8988T (cell line): ENCODE results near the gene MACROD2.
"Not testable (repeated sequence)": the region's sequence is repeated elsewhere in the genome, so short reads cannot be mapped to it uniquely, and the experiment has no call there.

Source experiments
- DNase-seq: peaks from one replicate; pipeline ENCODE4 v3.0.0; 2011

MACROD2 gene

DNA sequence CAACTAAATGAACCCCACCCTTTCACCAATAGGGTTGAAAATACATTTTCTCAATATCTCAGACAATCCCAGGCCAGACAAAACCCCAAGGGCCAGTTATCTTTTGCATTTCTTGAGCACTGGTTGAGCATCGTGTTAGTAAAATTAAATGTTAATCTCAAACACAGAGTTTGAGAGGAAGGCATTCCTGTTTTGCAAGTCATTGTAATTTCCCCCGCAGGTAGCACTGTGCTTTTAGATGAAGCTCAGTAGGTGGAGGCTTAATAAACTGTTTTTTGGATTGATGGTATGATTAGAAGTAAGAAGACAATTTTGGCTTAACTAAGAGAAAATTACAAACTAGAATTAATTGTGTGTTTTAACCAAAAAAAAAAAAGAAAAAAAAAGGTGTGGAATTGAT, 1340.7 kb downstream of the MACROD2 start:
- DNase-seq: no peak

DNA sequence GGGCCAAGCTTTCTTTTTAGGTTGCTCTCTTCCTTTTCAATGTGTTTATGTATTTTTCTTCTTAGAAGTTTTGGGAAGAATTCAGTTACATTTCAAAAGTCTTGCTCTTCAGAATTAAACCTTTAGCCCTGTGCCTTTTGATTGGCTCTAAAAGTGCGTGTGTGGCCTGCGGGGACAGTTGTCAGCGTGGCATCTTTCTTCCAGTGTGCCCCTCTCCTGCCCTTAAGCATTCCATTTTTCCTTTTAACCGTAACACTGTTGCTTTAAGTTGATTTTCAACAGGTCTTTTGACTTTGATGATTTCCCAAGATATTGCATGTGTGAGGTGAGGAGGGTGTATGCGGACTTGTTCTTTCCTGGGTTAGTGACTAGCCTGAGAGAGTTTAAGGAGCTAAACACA, 1341.2 kb downstream of the MACROD2 start:
- DNase-seq: no peak

DNA sequence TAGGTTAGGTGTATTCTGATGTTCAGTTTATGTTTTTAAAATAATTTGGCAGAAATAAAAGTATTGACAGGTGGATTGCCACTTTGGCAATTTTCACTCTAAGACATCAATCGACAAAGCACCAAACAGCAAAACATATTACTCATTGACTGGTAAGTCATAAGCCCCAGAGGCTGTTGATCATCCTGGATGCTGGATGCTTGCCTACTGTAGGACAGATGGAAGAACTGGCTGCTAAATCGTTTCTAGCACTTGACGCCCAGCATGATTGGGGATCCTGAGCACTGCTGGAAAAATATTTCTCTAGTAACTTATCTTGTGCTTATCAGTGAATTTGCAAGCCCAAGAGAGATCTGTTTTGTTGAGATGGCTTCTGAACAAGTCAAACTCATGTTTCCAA, 1343.9 kb downstream of the MACROD2 start:
- no peak for DNase-seq

DNA sequence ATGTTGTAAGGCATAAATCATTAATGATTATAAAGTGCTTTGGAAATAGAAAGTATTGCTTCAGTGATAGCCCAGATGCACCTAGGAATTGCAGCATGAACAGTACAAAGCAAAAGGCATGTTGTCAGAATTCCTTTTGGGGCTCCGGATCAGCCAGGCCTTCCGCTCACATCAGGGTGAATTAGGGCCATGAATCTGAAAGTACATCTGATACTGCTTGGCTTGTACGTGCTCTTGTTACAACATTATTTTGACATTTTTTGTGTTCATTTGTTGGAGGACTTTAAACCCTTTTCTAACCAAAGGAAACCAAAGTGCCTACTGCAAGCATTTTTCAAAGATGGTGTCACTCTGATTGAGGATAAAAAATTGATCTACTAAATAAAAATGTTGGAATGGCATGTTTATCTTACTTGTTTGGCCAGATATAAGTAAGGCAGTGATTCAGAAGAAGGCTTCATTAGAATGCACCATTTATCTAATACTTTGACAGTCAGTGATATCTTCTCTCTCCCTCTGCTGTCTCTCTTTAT, 1347.7 kb downstream of the MACROD2 start:
- no peak for DNase-seq

DNA sequence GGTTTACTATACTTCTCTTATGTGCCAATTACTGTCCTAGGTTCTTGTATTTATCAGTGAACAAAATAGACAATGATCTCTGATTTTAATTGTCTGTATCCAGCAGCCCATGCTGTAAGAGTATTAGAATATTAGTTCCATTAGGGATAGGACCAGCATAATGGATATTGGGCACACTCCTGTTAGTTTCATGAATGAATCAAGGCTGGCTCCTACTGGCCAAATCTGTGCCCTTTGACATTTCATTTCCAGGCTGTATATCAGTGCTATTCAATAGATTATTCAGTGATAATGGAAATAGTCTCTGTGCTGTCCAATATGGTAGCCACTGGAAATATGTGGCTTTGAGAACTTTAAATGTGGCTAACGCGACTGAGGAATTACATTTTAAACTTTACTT, 1350.0 kb downstream of the MACROD2 start:
- DNase-seq: no peak

DNA sequence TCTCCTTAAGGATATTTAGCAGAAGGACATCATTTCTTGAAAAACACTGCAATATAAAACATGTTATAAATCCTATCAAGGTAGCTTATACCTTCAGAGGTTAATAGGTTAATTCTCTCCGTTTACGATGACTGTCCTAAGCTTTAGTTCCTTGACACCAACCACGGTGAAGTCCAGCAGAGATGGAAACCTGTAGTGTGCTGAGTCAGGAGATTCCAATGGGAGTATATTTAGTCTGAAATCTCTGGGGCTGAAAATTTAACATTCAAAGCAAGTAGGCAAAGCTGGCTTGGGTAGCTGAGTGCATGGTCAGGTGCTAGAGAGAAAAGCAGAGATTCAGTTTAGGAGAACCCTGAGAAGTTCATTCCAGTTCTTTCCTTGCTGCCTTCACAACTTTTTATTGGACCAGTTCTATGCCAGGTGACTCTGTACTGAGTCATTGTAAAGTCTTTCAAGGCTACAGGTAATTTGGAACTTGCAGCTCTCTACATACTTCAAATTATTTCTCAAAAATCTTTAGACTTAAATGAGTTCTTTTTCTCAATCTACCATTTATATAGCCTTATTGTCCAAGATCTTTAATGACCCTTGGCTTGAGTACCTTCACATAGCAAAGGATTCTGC, 1351.5 kb downstream of the MACROD2 start:
- no peak for DNase-seq

DNA sequence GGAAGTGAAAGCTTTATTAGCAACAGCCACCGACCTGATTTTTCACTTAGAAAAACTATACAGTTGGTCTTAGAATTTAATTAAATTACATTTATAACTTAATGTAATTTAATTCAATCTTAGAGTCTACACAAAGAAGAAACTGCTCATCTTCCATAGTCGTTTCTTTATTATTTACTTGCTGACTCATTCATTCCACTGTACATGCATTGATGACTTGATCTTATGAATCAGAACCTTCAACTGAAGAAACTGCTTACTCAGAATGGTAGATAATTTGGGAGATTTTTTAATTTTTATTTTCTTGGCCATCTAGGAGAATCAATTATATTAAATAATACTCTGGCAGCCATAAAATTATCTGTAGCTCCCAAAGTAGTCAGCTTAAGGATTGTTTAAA, 1363.7 kb downstream of the MACROD2 start:
- no peak for DNase-seq

DNA sequence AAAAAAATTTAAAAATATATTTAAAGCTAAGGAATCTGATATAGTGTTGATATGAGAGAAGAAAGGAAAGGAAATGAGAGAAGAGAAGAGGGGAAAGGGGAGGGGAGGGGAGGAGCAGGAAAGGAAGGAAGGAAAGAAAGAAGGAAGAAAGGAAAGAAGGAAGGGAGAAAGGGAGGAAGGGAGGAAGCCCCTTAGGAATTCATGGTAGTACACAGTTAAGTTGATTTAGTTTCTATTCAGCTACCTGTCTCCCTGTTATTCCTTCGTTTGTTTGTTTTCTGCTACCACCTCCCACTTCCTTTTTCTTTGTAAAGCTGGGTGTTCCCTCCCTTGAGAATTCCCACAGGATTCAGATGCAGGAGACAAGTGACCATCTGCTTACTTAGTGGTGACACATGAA, 1367.5 kb downstream of the MACROD2 start:
- DNase-seq: no peak

DNA sequence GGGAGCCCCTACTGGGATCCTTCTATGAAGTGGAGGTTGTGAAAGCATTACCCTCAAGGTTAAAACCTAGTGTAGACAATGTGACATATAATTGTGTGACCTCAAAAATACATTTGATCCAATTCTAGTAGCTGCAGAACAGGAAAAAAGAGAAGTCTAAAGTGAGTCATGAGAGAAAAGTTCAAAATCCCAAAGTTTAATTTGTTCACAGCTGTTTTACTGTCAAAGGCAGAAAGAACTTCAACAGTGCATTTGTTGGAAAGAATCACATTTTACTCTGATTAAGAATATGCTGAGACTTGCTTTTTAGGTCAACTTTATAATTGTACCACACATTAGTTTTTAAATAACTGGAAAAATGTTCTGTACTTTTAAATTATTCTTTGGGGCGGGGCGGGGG, 1369.5 kb downstream of the MACROD2 start:
- DNase-seq: no peak

DNA sequence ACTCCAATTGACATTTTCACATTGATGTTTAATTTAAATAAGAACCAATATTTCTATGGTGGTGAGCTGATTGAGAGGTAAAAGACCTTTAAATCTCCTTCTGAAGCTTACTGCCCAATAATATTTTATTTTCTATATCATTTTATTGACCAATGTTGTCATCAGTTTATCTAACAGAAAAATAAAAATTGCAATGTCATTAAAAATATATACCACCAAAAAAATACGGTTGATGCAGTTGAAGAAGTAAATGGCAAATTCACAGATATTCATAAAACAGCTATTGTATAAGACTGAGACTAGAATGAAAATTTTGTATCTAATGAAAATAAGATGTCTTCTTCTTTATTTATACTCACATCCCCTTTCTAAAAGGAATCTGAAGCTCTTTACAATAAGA, 1375.1 kb downstream of the MACROD2 start:
- no peak for DNase-seq

DNA sequence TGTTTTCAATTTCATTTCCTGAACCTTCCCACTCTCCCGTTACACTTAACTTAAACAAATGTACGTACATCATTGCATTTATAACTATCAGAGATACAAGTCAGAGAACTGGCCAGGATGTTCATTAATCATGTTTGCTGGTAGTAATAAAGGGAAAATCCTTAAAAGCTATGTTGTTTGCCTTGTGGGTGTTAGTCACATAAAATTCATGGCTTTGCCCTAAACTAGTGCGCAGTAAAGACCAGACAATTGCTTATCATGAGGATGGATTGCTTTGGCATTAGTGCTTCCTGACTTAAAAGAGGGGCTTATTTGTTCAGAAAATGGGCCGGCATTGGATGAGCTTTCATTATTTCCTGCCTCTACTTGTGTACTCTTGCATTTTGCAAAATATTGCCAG, 1379.4 kb downstream of the MACROD2 start:
- DNase-seq: no peak

DNA sequence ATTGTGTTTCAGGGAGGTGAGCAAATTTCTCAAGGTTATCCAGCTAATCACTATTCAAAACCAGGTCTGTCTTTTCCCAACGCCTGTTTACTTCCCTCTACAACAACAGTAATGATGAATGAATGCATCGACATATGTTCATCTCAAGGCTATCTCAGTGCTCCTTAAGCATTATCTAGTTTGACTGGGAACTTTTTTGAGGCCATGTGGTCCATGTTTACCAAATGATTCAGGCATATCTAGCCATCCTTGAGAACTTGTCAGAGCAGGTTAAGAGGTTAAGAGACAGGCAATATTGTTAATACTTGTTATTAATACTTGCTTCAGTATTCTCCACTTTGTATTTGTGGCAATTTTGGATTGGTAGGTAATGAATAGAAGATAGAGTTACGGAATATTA, 1380.5 kb downstream of the MACROD2 start:
- DNase-seq: no peak

DNA sequence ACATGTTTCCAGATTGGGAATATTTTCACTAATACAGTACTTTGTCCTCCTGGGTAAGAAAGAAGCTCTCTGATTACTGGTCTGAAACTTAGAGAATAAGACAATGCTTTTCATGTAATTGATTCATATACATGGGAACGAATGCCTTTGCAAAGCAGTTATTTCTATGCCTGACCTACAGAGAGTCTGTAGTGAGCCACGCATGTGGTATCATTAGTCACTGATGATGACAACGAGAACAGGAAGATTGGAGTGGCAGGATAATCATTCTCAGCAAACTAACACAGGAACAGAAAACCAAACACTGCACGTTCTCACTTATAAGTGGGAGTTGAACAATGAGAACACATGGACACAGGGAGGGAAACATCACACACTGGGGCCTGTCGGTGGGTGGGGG, 1382.3 kb downstream of the MACROD2 start:
- DNase-seq: not testable (repeated sequence)

DNA sequence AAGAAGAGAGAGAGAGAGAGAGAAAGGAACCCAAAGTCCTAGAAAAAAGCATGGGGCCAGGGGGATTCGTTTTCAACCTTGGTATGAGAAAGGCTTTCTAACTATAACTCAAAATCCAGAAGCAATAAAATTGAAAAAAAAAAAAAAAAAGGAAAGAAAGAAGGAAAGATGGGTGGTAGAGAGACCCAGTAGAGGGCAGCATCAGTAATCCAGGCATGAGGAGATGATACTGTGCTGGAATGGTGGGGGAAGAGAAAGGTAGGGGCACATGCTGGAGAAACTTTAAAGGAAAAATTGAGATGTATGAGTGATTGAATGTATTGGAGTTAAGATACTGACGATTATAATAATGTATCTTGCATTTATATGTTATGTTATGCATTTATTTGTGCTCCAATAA, 1382.8 kb downstream of the MACROD2 start:
- no peak for DNase-seq

DNA sequence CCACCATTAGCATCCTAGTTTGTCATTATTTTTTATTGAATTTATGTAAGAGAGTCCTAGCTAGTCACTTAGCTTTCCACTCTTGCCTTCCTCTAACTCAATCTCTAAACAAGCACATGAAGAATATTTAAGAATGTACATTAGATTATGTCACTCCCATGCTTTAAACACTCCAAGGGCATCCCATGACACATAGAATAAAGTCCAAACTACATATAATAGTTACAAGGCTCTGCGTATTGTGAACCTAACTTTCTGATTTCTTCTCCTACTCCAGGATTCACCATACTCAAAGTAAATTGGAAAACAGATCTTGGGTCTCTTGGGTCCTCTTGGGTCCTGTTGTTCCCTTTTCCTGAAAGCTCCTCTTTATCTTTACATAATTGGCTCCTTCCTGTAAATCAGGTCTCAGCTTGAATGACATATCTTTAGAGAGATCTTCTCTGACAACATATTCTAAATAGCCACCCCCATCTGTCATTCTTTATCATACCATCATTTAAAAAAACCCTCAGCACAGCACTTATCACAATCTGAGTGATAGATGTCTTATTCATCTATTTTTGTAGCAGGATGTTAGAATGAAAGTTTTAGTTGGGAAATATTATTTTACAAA, 1384.5 kb downstream of the MACROD2 start:
- DNase-seq: no peak

DNA sequence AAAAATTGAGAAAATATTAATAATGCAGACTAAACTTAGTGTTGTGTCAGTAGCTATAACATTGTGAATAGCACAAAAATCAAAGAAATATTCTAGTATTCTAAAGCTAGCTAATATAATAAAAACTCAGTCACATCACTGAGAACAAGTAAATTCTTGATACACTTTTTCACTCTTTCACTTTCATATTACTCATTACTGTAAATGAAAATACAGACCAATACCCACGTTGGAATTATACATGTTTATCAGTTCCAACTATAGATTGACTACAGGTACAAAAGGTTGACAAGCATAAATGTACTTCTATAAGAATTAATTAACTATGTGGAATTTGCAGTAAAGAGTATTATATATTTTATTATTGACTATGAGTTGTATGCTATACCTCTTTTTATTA, 1385.5 kb downstream of the MACROD2 start:
- no peak for DNase-seq

DNA sequence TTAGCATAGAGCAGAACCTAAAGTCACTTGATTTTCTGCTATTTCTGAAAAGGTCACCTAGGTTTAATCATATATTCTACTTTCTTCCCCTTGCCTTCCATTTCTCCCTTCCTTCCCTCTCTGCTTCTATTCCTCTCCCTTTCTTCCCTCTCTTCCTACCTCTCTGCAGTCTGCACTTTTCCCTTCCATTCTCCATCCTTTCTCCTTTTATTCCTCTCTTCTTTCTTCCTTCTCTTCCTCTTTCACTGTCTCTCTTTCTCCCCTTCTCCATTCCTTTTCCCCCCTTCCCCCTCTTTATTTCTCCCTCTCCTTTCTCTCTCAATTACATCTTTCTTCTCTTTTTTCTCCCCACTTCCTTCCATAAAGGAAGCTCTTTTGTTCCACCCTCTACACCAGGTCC, 1391.9 kb downstream of the MACROD2 start:
- DNase-seq: no peak

DNA sequence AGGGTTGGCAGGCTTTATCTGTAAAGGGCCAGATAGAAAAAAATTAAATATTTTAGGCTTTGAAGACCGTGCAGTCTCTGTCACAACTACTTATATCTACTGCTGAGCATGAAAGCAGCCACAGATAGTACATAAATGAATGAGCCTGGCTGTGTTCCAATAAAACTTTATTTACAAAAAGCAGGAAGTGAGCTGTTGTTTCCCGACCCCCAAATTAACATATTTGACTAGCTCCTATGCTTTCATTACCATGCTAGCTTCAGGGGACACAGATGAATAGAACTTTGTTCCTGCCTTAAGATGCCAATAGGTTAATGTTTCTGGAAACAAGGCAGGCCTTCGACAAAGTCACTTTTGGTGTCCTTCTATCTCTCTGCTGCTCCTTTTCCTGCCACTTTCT, 1400.1 kb downstream of the MACROD2 start:
- no peak for DNase-seq

DNA sequence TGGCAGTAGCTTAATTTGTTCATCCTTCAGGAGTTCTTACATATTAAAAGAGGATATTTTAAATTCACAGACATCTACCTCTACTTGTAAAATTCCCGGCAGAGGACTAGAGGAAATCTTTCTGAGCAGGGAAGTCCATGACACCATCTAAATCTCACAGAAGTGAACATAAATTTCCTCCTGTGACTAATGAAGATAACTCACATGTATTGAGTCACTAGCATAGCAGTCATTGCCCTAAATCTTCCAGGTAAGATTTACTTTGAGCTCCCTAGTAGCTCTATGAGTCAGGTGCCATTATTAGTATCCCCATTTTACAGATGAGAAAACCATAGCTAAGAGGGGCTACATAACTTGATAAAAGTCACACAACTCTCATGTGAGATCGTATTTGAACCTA, 1400.7 kb downstream of the MACROD2 start:
- DNase-seq: no peak

DNA sequence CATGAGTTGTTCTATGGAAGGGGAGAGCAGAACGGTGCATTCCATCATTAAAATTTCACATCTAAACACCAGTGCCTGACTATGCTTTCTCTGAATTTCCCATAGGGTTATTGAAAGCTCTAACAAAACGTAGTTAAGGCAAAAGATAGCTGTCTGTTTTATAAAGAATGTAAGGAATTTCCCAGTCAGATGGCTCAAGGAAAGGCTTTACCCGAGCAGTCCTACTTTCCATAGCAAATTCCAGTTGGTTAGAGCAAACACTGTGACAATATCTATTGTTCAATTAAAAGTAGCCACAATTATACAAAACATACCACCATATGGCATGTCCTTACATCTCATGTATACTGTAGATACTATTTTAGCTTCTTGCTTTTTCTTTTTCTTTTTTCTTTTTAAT, 1401.6 kb downstream of the MACROD2 start:
- DNase-seq: no peak

DNA sequence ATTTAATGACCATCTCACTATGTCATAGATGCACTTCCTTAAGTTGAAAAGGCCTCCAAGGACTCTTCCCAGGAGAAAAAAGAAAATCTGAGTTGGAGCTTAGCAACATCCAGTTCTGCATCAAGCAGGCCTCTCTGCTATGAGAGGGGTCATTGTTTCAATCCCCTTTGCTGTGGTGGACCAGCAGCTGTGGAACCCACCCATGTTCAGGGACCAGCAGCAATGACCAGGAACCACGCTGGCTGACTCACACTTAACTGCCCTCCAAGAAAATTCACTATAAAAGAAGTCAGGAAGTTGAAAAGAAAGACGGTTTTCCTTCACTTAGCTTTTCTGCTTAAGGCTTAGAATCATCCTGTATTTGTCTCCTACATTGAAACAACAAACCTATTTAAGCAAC, 1404.5 kb downstream of the MACROD2 start:
- DNase-seq: no peak

DNA sequence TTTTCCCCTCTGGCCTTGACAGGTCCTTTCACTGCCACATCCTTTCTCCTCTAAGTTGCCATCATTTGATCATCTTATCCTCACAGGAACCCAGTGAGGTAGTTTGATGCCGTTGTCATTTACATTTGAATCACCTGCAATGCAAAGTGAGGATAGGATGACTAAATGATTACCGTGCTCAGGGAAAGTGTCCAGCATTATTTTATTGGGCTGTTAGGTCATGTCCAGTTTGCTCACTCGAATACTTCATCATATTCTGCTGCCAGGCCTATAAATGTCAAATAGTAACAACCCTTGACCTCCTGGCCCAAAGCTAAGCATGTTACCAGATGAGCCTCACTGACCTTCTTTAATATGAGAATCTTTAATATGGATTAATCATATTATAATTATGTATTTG, 1410.8 kb downstream of the MACROD2 start:
- no peak for DNase-seq

DNA sequence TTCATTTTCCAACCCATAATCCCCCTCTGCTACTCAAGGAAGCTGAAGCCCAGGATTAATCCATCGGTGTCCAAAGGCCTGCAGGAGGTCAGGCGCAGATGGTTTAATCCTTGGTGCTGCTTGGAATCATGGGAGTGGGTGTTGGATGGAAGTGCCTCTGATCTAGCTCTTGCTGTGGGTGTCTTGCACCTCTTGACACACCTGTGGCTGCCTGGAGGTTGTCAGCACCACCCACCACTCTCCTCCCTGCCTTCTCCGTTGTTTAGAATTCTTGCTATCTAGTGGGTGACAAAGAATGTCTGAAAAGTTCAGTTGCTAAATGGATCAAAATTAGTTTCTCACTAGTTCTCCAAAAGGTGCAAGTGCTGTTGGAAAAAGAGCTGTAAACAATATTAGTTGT, 1416.5 kb downstream of the MACROD2 start:
- DNase-seq: no peak

DNA sequence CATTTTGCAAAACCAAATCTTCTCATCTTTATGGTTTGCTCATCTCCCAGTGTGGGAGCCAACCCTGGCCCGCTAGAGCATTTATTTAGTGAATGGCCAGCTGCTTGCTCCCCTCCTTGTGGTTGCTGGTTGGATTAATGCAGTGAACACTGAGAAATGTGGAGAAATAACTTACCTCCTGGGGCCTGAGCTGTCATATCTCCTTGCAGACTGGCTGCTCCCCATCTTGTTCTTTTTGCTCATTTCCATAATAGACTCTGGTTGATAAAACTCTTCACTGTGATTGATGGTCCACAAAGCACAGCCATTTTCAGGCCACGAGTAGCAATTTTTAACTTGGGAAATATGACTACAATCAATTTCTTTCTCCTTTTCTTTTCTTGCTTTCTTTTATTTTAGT, 1420.6 kb downstream of the MACROD2 start:
- DNase-seq: no peak

DNA sequence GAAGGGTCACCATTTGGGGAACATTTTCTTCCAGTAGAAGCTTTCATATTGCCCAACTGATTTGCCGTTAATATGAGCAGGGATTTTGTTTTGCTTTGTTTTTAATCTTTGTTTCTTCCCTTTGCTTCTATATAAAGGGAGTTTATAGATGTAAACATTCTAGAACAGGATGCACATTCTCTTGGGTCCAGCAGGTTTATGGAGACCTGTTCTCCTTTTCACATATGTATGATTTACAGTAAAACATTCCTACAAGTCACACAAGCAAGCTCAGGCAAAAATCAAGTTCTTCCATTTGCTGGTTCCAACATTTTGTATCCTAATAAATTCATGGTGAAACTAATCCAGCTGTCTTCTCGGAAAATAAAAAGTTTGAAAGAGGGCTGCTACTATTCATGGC, 1424.5 kb downstream of the MACROD2 start:
- DNase-seq: no peak
